ENCODE measurements around the gene OR1I1. TPM values are rescaled to one million over a fixed set of nuclear protein-coding genes. Genes with fewer than 3 reads are reported as not detected.

Gene OR1I1
- total RNA-seq, 2 experiments from 2014 or later: not detected

DNA sequence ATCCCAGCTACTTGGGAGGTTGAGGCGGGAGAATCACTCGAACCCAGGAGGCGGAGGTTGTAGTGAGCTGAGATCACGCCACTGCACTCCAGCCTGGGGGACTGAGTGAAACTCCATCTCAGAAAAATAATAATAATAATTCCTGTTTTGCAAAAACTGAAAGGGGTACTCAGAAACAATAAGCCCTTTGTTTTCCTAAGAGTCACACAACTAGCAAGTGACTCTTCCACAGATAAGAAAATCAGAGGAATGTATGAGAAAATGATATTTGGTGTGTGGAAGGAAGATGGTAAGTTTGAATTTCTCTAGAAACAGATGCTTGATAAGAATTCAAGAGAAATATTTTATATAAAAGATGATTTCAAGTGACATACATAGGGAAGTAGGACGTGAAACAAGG, 60.3 kb downstream of the OR1I1 start:
- CTCF ChIA-PET: no interaction called here
- no peak for DNase-seq
- H3K27ac Mint-ChIP-seq: no peak overlapping the region
- H3K36me3 Mint-ChIP-seq (ENCODE audit: low read depth): peaks cover 3% of the 10 kb centered on the region
- no peak overlapping the region for H3K4me3 Mint-ChIP-seq
- peaks cover 11% of the 10 kb centered on the region for H3K9me3 Mint-ChIP-seq
- H3K4me1 Mint-ChIP-seq (ENCODE audit: low read depth): peaks cover 4% of the 10 kb centered on the region
- intact Hi-C loops (cut with micrococcal nuclease): no loop called here
- H3K27me3 Mint-ChIP-seq (ENCODE audit: low read depth): no peaks in the 10 kb centered on the region

Other genes with a start within 250 kb of the OR1I1 start
- gene OR7A5, start 247.0 kb upstream of the OR1I1 start, total RNA-seq: not detected
- gene OR7C1, start 247.0 kb upstream of the OR1I1 start, total RNA-seq: not detected
- not detected for gene OR7A10, start 233.3 kb upstream of the OR1I1 start, total RNA-seq
- gene OR7A17, start 196.1 kb upstream of the OR1I1 start, total RNA-seq: not detected
- not detected for gene OR7C2, start 140.7 kb upstream of the OR1I1 start, total RNA-seq
- not detected for gene SLC1A6, start 102.3 kb upstream of the OR1I1 start, total RNA-seq
- gene CASP14, start 32.7 kb upstream of the OR1I1 start, total RNA-seq: not detected
- 1 to 10 TPM in 1 of 2 experiments, under 1 TPM in 1; 0.67 to 1.1 TPM for gene SYDE1, start 25.2 kb downstream of the OR1I1 start, total RNA-seq
- not detected for gene NOTCH3, start 118.8 kb downstream of the OR1I1 start, total RNA-seq
- not detected for gene EPHX3, start 150.2 kb downstream of the OR1I1 start, total RNA-seq

All from activated naive CD4-positive, alpha-beta T cell treated with anti-CD3 and anti-CD28 coated beads for 36 hours (primary cell).